ENCODE results near the gene VKORC1.

VKORC1 gene

GRCh38 chr16:31072540-31073141 is 22.0 kb downstream of the VKORC1 start (continued):
- TF ChIP-seq TSHZ2 (CRISPR knock-in tag; IDR thresholded peaks at IDR 0.05) (no peak), PATZ1 (CRISPR knock-in tag; IDR thresholded peaks at IDR 0.05; ENCODE audit: borderline replicate concordance) (no peak), BACH2 (CRISPR knock-in tag; IDR thresholded peaks at IDR 0.05; ENCODE audit: borderline replicate concordance) (no peak), ZNF8 (CRISPR knock-in tag; IDR thresholded peaks at IDR 0.05) (no peak)

- ATAC-seq: no peak
- no peak for TF ChIP-seq TOX (CRISPR knock-in tag; IDR thresholded peaks at IDR 0.05; ENCODE audit: borderline replicate concordance)
Measured at GRCh38 chr16:31071861-31072260, 22.7 kb downstream of the VKORC1 start.

- TF ChIP-seq ZNF8 (CRISPR knock-in tag; IDR thresholded peaks at IDR 0.05) (no peak), TOX (CRISPR knock-in tag; IDR thresholded peaks at IDR 0.05; ENCODE audit: borderline replicate concordance) (no peak), OSR1 (CRISPR knock-in tag; IDR thresholded peaks at IDR 0.05) (no peak)
- ATAC-seq: no peak
Measured at GRCh38 chr16:31067342-31067741, 27.3 kb downstream of the VKORC1 start.

GRCh38 chr16:31064882-31065461 is 29.6 kb downstream of the VKORC1 start:
- peak; percentile 87 for ATAC-seq

GRCh38 chr16:31063843-31064611 is 30.6 kb downstream of the VKORC1 start:
- TF ChIP-seq ZNF8 (CRISPR knock-in tag; IDR thresholded peaks at IDR 0.05) (no peak), OSR1 (CRISPR knock-in tag; IDR thresholded peaks at IDR 0.05) (no peak), ZNF70 (CRISPR knock-in tag; IDR thresholded peaks at IDR 0.05) (no peak), GLIS3 (CRISPR knock-in tag; IDR thresholded peaks at IDR 0.05) (no peak), CREB5 (CRISPR knock-in tag; IDR thresholded peaks at IDR 0.05; ENCODE audit: low read depth) (no peak), ZFP30 (CRISPR knock-in tag; IDR thresholded peaks at IDR 0.05) (no peak), POU6F1 (CRISPR knock-in tag; IDR thresholded peaks at IDR 0.05; ENCODE audit: borderline replicate concordance, low read depth) (no peak), ESRRG (CRISPR knock-in tag; IDR thresholded peaks at IDR 0.05) (no peak), RARB (CRISPR knock-in tag; IDR thresholded peaks at IDR 0.05) (no peak), BACH2 (CRISPR knock-in tag; IDR thresholded peaks at IDR 0.05; ENCODE audit: borderline replicate concordance) (no peak), ZNF565 (CRISPR knock-in tag; conservative IDR thresholded peaks at IDR 0.05; ENCODE audit: low read depth) (no peak), TOX (CRISPR knock-in tag; IDR thresholded peaks at IDR 0.05; ENCODE audit: borderline replicate concordance) (no peak), ISL1 (CRISPR knock-in tag; IDR thresholded peaks at IDR 0.05) (no peak), ZFP3 (CRISPR knock-in tag; IDR thresholded peaks at IDR 0.05) (no peak)
- ATAC-seq: no peak

More at GRCh38 chr16:31064882-31065461, 29.6 kb downstream of the VKORC1 start:
- TF ChIP-seq CSDC2 (CRISPR knock-in tag; IDR thresholded peaks at IDR 0.05) (no peak), ESRRG (CRISPR knock-in tag; IDR thresholded peaks at IDR 0.05) (no peak), PATZ1 (CRISPR knock-in tag; IDR thresholded peaks at IDR 0.05; ENCODE audit: borderline replicate concordance) (no peak), OSR1 (CRISPR knock-in tag; IDR thresholded peaks at IDR 0.05) (no peak), SNAI2 (CRISPR knock-in tag; IDR thresholded peaks at IDR 0.05) (no peak)

All from SK-N-SH treated with all-trans-retinoic acid at 6 μM for 48 hours (cell line).